Inflammatory macrophage treated with lipopolysaccharide for 4 hours (primary cell): Measurements from ENCODE around the gene SPINK5.
A peak's percentile ranks its signal among the peaks of the same experiment; 100 is the strongest.
"Not testable (repeated sequence)": the region's sequence is repeated elsewhere in the genome, so short reads cannot be mapped to it uniquely, and the experiment has no call there.

Experiments
- DNase-seq: peaks from one replicate; pipeline ENCODE4 v3.0.0-alpha.2; 2020

Gene SPINK5

GRCh38 chr5:148063861-148064260 is at the start of gene SPINK5:
TSS of gene SPINK5 (plus strand) at chr5:148063980. CDS start at chr5:148064045, 65 bp downstream.
- no peak for DNase-seq

- peak; percentile 34 for DNase-seq
Observed at GRCh38 chr5:148014276-148014675, 49.5 kb upstream of the SPINK5 start.

- no peak for DNase-seq
Observed at GRCh38 chr5:148020257-148020988, 43.4 kb upstream of the SPINK5 start.

GRCh38 chr5:148027505-148027904 is 36.3 kb upstream of the SPINK5 start:
- DNase-seq, result no peak

GRCh38 chr5:148029131-148029530 is 34.6 kb upstream of the SPINK5 start:
- DNase-seq, result no peak

GRCh38 chr5:148033134-148033533 is 30.6 kb upstream of the SPINK5 start:
- no peak for DNase-seq

- DNase-seq, result no peak
Observed at GRCh38 chr5:148035676-148036075, 28.1 kb upstream of the SPINK5 start.

- DNase-seq, result no peak
Observed at GRCh38 chr5:148042881-148043280, 20.9 kb upstream of the SPINK5 start.

GRCh38 chr5:148043705-148044104 is 20.1 kb upstream of the SPINK5 start:
- no peak for DNase-seq

- DNase-seq, result not testable (repeated sequence)
Observed at GRCh38 chr5:148055160-148055559, 8.6 kb upstream of the SPINK5 start.

GRCh38 chr5:148060309-148060708 is 3.5 kb upstream of the SPINK5 start:
- DNase-seq, result no peak

GRCh38 chr5:148060881-148061280 is 2.9 kb upstream of the SPINK5 start:
- no peak for DNase-seq

GRCh38 chr5:148070621-148071020 is 6.8 kb downstream of the SPINK5 start:
- DNase-seq, result no peak

GRCh38 chr5:148072207-148072606 is 8.4 kb downstream of the SPINK5 start:
- no peak for DNase-seq

GRCh38 chr5:148075529-148075928 is 11.7 kb downstream of the SPINK5 start:
- no peak for DNase-seq

- no peak for DNase-seq
Observed at GRCh38 chr5:148083203-148083602, 19.4 kb downstream of the SPINK5 start.

- DNase-seq, result no peak
Observed at GRCh38 chr5:148084269-148084668, 20.5 kb downstream of the SPINK5 start.

- no peak for DNase-seq
Observed at GRCh38 chr5:148085310-148085709, 21.5 kb downstream of the SPINK5 start.

GRCh38 chr5:148085977-148086705 is 22.4 kb downstream of the SPINK5 start:
- DNase-seq, result no peak

GRCh38 chr5:148090146-148090772 is 26.5 kb downstream of the SPINK5 start:
- no peak for DNase-seq

GRCh38 chr5:148090773-148091250 is 27.0 kb downstream of the SPINK5 start:
- DNase-seq, result no peak

- DNase-seq, result no peak
Observed at GRCh38 chr5:148091991-148092964, 28.5 kb downstream of the SPINK5 start.

- DNase-seq, result no peak
Observed at GRCh38 chr5:148094336-148094735, 30.6 kb downstream of the SPINK5 start.
